Aortic smooth muscle cell (primary cell): ENCODE results near the gene OR1C1. TPM values are rescaled to one million over a fixed set of nuclear protein-coding genes. Genes with fewer than 3 reads are reported as not detected.

Experiments used
- total RNA-seq: library from RNA; depleted of rRNA; stranded (reverse); fragments of >200 nt; gene quantifications from 2 replicates; pipeline ENCODE4 v1.2.3, GENCODE V29; 2014

OR1C1 gene
- total RNA-seq, result not detected in 2 replicates

GRCh38 chr1:247760456-247760855 lies at the start of gene OR1C1:
Gene OR1C1 (minus strand): TSS chr1:247760556. CDS start chr1:247758406, 2,150 bp downstream.

GRCh38 chr1:247748041-247748440 lies 12.3 kb downstream of the OR1C1 start, which contains the start of gene OR14A2:
Gene OR14A2 (minus strand): TSS chr1:247748141.

GRCh38 chr1:247738315-247738714 lies 22.0 kb downstream of the OR1C1 start, which contains the start of gene OR14K1:
Gene OR14K1 (plus strand): TSS chr1:247738615. CDS start chr1:247738615, 0 bp downstream.

GRCh38 chr1:247716546-247716945 lies 43.8 kb downstream of the OR1C1 start, which contains the start of gene OR6F1:
Gene OR6F1 (minus strand): TSS chr1:247716646. CDS start chr1:247712755, 3,891 bp downstream.

Other genes with a start within 250 kb of the OR1C1 start
- not detected in 2 replicates for gene OR2C3, start 224.1 kb downstream of the OR1C1 start, total RNA-seq
- gene GCSAML, start 211.4 kb downstream of the OR1C1 start, total RNA-seq, result not detected in 2 replicates
- gene OR2G2, start 172.2 kb downstream of the OR1C1 start, total RNA-seq, result not detected in 2 replicates
- 0.12 TPM in 1 of 2 replicates, not detected in the other for gene OR2G3, start 155.0 kb downstream of the OR1C1 start, total RNA-seq
- not detected in 2 replicates for gene OR13G1, start 80.8 kb downstream of the OR1C1 start, total RNA-seq
- not detected in 2 replicates for gene OR6F1, start 43.9 kb downstream of the OR1C1 start, total RNA-seq
- not detected in 2 replicates for gene OR14K1, start 21.9 kb downstream of the OR1C1 start, total RNA-seq
- not detected in 2 replicates for gene OR14A2, start 12.4 kb downstream of the OR1C1 start, total RNA-seq
- not detected in 2 replicates for gene OR14A16, start 63.6 kb upstream of the OR1C1 start, total RNA-seq
- gene OR11L1, start 81.3 kb upstream of the OR1C1 start, total RNA-seq, result not detected in 2 replicates
- gene TRIM58, start 96.6 kb upstream of the OR1C1 start, total RNA-seq, result 0.06 and 0.53 TPM in 2 replicates
- 0.26 TPM in 1 of 2 replicates, not detected in the other for gene OR2W3, start 135.0 kb upstream of the OR1C1 start, total RNA-seq
- gene OR2T8, start 159.7 kb upstream of the OR1C1 start, total RNA-seq, result not detected in 2 replicates
- not detected in 2 replicates for gene OR2AJ1, start 164.3 kb upstream of the OR1C1 start, total RNA-seq
- not detected in 2 replicates for gene OR2L8, start 188.3 kb upstream of the OR1C1 start, total RNA-seq
- not detected in 2 replicates for gene OR2AK2, start 204.7 kb upstream of the OR1C1 start, total RNA-seq